Peyer's patch (tissue), 4 donors: ENCODE data around the gene TNFRSF21. TPM values are rescaled to one million over a fixed set of nuclear protein-coding genes. Genes with fewer than 3 reads are reported as not detected.

Experiments
- DNase-seq, 3 donors: peaks; one replicate each; pipeline ENCODE4 v3.0.0-alpha.2; 2017 to 2019
- H3K27ac ChIP-seq, 4 donors: fragments of 200-600 bp; sonication (generic); one replicate each; pipeline ENCODE4 v1.5.1; 2016 to 2019
- H3K27me3 ChIP-seq, 2 donors: fragments of 200-600 bp; sonication (generic); one replicate each; pipeline ENCODE4 v1.5.1; 2019
- H3K36me3 ChIP-seq, 3 donors: fragments of 200-600 bp; sonication (generic); one replicate each; pipeline ENCODE4 v1.5.1; 2016 to 2019
- H3K4me1 ChIP-seq, 4 donors: fragments of 200-600 bp; sonication (generic); one replicate each; pipeline ENCODE4 v1.5.1; 2016 to 2019
- H3K4me3 ChIP-seq, 4 donors: fragments of 200-600 bp; sonication (generic); 1 replicate in 3 of 4; 2 replicates in 1 of 4; pipeline ENCODE4 v1.5.1; 2016 to 2019; ENCODE audit warnings: mild to moderate bottlenecking in 1 of 4
- H3K9me3 ChIP-seq, 4 donors: fragments of 200-600 bp; sonication (generic); one replicate each; pipeline ENCODE4 v1.5.1; 2016 to 2019; ENCODE audit warnings: mild to moderate bottlenecking in 1 of 4
- CTCF ChIP-seq, 6 experiments: fragments of 450-650 bp in 4 of 6; fragments of 200-600 bp in 2 of 6; sonication (generic) in 1 of 6; IDR thresholded peaks; one replicate each; pipeline ENCODE4 v1.5.1; 2017 to 2019; ENCODE audit warnings: antibody characterized with exemption in 6 of 6, mild to moderate bottlenecking in 3 of 6, moderate library complexity in 1 of 6
- POLR2A ChIP-seq, 2 donors: fragments of 450-650 bp; IDR thresholded peaks; one replicate each; pipeline ENCODE4 v1.5.1; 2017; ENCODE audit warnings: antibody characterized with exemption in 2 of 2, mild to moderate bottlenecking in 2 of 2, moderate library complexity in 2 of 2
- total RNA-seq, 4 donors: library from RNA; depleted of rRNA; stranded (reverse); fragments of >200 nt; gene quantifications; one replicate each; pipeline ENCODE4 v1.1.0, GENCODE V29; 2016

The TNFRSF21 gene
- total RNA-seq, 4 donors from 2014 or later: 9.1 to 53.4 (median 46.1) TPM

GRCh38 chr6:47268572-47269187 is 41.0 kb downstream of the TNFRSF21 start:
- Histone ChIP-seq H3K27ac (no peak overlapping the region), H3K4me1 (no peaks in the 10 kb centered on the region), H3K9me3 (no peaks in the 10 kb centered on the region), H3K36me3 (peaks cover 0 to 6% (median 0%) of the 10 kb centered on the region in 3 donors), H3K4me3 (no peak overlapping the region), H3K27me3 (no peaks in the 10 kb centered on the region)
- TF ChIP-seq POLR2A (IDR thresholded peaks at IDR 0.05) (no peak), CTCF (IDR thresholded peaks at IDR 0.05) (no peak)
- no peak for DNase-seq

- Histone ChIP-seq H3K36me3 (peaks cover 0 to 6% (median 0%) of the 10 kb centered on the region in 3 donors), H3K9me3 (no peaks in the 10 kb centered on the region), H3K27ac (no peak overlapping the region), H3K4me3 (no peak overlapping the region), H3K4me1 (no peaks in the 10 kb centered on the region), H3K27me3 (no peaks in the 10 kb centered on the region)
- no peak for DNase-seq
- no peak for TF ChIP-seq CTCF (IDR thresholded peaks at IDR 0.05)
- no peak for TF ChIP-seq POLR2A (IDR thresholded peaks at IDR 0.05)
These were observed 42.4 kb downstream of the TNFRSF21 start for GRCh38 chr6:47267301-47267700.

GRCh38 chr6:47265971-47266370 is 43.7 kb downstream of the TNFRSF21 start:
- Histone ChIP-seq H3K27me3 (no peaks in the 10 kb centered on the region), H3K36me3 (peaks cover 0 to 6% (median 0%) of the 10 kb centered on the region in 3 donors), H3K4me3 (no peak overlapping the region), H3K4me1 (no peaks in the 10 kb centered on the region), H3K9me3 (no peaks in the 10 kb centered on the region), H3K27ac (no peak overlapping the region)
- DNase-seq: no peak
- TF ChIP-seq CTCF (IDR thresholded peaks at IDR 0.05) (no peak), POLR2A (IDR thresholded peaks at IDR 0.05) (no peak)

- Histone ChIP-seq H3K4me1 (no peaks in the 10 kb centered on the region), H3K4me3 (no peak overlapping the region), H3K27me3 (no peaks in the 10 kb centered on the region), H3K36me3 (peaks cover 0 to 6% (median 0%) of the 10 kb centered on the region in 3 donors), H3K9me3 (no peaks in the 10 kb centered on the region), H3K27ac (no peak overlapping the region)
- DNase-seq: no peak
- TF ChIP-seq POLR2A (IDR thresholded peaks at IDR 0.05) (no peak), CTCF (IDR thresholded peaks at IDR 0.05) (no peak)
These were observed 44.9 kb downstream of the TNFRSF21 start for GRCh38 chr6:47264775-47265184.

- Histone ChIP-seq H3K27ac (no peak overlapping the region), H3K36me3 (peaks cover 0 to 6% (median 0%) of the 10 kb centered on the region in 3 donors), H3K9me3 (no peaks in the 10 kb centered on the region), H3K4me3 (no peak overlapping the region), H3K4me1 (no peaks in the 10 kb centered on the region), H3K27me3 (no peaks in the 10 kb centered on the region)
- TF ChIP-seq POLR2A (IDR thresholded peaks at IDR 0.05) (no peak), CTCF (IDR thresholded peaks at IDR 0.05) (no peak)
- DNase-seq: no peak
These were observed 46.4 kb downstream of the TNFRSF21 start for GRCh38 chr6:47263268-47263667.
